ENCODE data around the gene NUP42.

Gene NUP42

DNA sequence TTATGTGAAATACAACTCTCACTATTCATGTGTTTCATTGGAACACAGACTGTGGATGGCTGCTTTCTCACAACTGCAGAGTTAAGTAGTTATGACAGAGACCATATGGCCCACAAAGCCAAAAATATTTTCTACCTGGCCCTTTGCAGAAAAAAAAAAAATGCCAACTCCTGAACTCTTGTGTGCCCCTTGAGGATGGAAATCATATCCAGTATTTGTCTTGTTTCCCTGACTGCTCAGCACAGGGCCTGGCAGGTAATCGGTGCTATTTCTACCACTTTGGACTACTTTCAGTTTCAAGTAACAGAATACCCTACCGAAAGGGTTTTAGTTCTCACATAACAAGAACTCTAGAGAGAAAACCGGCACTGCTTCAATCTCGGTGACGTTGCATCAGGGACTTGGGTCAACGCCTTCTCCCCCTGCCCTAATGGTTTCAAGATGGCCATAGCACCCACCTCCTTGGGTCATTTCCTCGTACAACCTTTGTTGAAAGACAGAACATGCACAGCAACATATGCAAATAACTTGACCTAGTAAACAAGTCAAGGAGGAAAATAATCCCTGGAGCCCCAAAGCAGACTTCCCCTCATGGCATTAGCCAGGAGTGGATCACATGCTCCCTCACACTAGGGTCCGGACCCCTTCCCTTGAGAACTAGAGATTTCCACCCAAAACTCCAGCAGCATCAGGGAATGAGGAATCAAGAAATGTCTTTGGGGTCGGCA lies 52.9 kb downstream of the NUP42 start:
- no peak for TF ChIP-seq TCF12 (IDR thresholded peaks at IDR 0.05; ENCODE audit: low read depth)
- no peak for TF ChIP-seq YY1 (IDR thresholded peaks at IDR 0.05; ENCODE audit: low read depth)
- TF ChIP-seq, protein P1, sequence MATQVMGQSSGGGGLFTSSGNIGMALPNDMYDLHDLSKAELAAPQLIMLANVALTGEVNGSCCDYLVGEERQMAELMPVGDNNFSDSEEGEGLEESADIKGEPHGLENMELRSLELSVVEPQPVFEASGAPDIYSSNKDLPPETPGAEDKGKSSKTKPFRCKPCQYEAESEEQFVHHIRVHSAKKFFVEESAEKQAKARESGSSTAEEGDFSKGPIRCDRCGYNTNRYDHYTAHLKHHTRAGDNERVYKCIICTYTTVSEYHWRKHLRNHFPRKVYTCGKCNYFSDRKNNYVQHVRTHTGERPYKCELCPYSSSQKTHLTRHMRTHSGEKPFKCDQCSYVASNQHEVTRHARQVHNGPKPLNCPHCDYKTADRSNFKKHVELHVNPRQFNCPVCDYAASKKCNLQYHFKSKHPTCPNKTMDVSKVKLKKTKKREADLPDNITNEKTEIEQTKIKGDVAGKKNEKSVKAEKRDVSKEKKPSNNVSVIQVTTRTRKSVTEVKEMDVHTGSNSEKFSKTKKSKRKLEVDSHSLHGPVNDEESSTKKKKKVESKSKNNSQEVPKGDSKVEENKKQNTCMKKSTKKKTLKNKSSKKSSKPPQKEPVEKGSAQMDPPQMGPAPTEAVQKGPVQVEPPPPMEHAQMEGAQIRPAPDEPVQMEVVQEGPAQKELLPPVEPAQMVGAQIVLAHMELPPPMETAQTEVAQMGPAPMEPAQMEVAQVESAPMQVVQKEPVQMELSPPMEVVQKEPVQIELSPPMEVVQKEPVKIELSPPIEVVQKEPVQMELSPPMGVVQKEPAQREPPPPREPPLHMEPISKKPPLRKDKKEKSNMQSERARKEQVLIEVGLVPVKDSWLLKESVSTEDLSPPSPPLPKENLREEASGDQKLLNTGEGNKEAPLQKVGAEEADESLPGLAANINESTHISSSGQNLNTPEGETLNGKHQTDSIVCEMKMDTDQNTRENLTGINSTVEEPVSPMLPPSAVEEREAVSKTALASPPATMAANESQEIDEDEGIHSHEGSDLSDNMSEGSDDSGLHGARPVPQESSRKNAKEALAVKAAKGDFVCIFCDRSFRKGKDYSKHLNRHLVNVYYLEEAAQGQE (IDR thresholded peaks at IDR 0.05; ENCODE audit: low read depth): no peak
- TF ChIP-seq, protein P2, sequence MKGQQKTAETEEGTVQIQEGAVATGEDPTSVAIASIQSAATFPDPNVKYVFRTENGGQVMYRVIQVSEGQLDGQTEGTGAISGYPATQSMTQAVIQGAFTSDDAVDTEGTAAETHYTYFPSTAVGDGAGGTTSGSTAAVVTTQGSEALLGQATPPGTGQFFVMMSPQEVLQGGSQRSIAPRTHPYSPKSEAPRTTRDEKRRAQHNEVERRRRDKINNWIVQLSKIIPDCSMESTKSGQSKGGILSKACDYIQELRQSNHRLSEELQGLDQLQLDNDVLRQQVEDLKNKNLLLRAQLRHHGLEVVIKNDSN (IDR thresholded peaks at IDR 0.05): no peak
- no peak for TF ChIP-seq EGR1 (IDR thresholded peaks at IDR 0.05)
- no peak for TF ChIP-seq ZBTB7A (IDR thresholded peaks at IDR 0.05; ENCODE audit: low read depth)
- TF ChIP-seq NFIC (IDR thresholded peaks at IDR 0.05): no peak
- TF ChIP-seq, protein P3, sequence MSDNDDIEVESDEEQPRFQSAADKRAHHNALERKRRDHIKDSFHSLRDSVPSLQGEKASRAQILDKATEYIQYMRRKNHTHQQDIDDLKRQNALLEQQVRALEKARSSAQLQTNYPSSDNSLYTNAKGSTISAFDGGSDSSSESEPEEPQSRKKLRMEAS (IDR thresholded peaks at IDR 0.05): no peak
- no peak for TF ChIP-seq RAD21 (IDR thresholded peaks at IDR 0.05; ENCODE audit: low read depth)

DNA sequence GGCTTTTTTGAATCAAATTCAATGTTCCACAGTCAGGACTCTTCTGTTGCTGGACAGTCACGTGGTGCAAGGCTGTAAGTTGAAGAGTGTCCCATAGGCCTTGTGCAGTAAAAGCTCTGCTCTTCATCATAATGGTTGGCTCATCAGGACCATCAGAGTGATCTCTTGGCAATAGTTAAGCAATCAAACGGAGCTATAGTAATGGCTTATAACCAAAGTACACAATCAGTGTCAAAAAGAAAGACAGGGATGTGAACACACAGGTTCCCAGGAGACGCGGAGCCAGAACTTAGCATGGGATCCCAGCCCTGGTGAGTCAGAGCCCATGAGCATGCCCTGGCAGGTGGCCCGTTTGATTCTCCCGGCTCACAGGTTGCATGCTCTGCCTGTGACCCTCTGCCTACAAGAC lies 54.0 kb downstream of the NUP42 start:
- TF ChIP-seq, protein P3 (IDR thresholded peaks at IDR 0.05): no peak
- TF ChIP-seq, protein P1 (IDR thresholded peaks at IDR 0.05; ENCODE audit: low read depth): no peak
- TF ChIP-seq FOXM1 (IDR thresholded peaks at IDR 0.05; ENCODE audit: borderline replicate concordance, low read depth) (no peak), TEAD4 (IDR thresholded peaks at IDR 0.05) (no peak), CEBPB (IDR thresholded peaks at IDR 0.05) (no peak), EGR1 (IDR thresholded peaks at IDR 0.05) (no peak), TAF1 (IDR thresholded peaks at IDR 0.05; ENCODE audit: low read depth) (no peak), RAD21 (IDR thresholded peaks at IDR 0.05; ENCODE audit: low read depth) (no peak), TCF12 (IDR thresholded peaks at IDR 0.05; ENCODE audit: low read depth) (no peak), ZBTB7A (IDR thresholded peaks at IDR 0.05; ENCODE audit: low read depth) (no peak), NFIC (IDR thresholded peaks at IDR 0.05) (no peak), CREB1 (IDR thresholded peaks at IDR 0.05; ENCODE audit: low read depth) (no peak), YY1 (IDR thresholded peaks at IDR 0.05; ENCODE audit: low read depth) (no peak), EP300 (IDR thresholded peaks at IDR 0.05; ENCODE audit: borderline replicate concordance) (no peak)
- TF ChIP-seq, protein P2 (IDR thresholded peaks at IDR 0.05): no peak

DNA sequence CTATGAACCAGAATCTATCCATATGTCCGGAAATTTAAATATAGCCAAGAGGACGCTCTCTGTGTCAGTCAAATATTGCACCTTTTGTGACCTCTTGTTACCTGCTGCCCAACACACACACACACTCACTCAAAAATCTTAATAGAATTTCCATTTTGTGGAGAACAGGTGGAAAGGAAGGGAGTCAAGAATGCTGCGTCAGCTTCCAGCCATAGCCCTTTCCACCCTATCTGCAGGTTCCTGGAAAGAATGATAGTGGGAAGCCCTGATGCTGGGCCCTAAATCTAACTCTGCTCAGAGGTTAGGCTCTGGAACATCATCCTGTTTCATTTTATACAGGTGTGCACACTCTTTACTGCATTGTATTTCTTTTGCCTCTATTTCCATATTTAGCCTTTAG lies 55.2 kb downstream of the NUP42 start:
- TF ChIP-seq TAF1 (IDR thresholded peaks at IDR 0.05; ENCODE audit: low read depth) (no peak), EGR1 (IDR thresholded peaks at IDR 0.05) (no peak), ZBTB7A (IDR thresholded peaks at IDR 0.05; ENCODE audit: low read depth) (no peak), YY1 (IDR thresholded peaks at IDR 0.05; ENCODE audit: low read depth) (no peak), TCF12 (IDR thresholded peaks at IDR 0.05; ENCODE audit: low read depth) (no peak), CEBPB (IDR thresholded peaks at IDR 0.05) (no peak), CREB1 (IDR thresholded peaks at IDR 0.05; ENCODE audit: low read depth) (no peak), RAD21 (IDR thresholded peaks at IDR 0.05; ENCODE audit: low read depth) (no peak), EP300 (IDR thresholded peaks at IDR 0.05; ENCODE audit: borderline replicate concordance) (no peak), FOXM1 (IDR thresholded peaks at IDR 0.05; ENCODE audit: borderline replicate concordance, low read depth) (no peak), NFIC (IDR thresholded peaks at IDR 0.05) (no peak)
- TF ChIP-seq, protein P1 (IDR thresholded peaks at IDR 0.05; ENCODE audit: low read depth): no peak
- TF ChIP-seq, protein P2 (IDR thresholded peaks at IDR 0.05): no peak
- TF ChIP-seq, protein P3 (IDR thresholded peaks at IDR 0.05): no peak
